Breast epithelium (tissue), 4 donors: Measurements from ENCODE around the gene SCAF8. TPM values are rescaled to one million over a fixed set of nuclear protein-coding genes. Genes with fewer than 3 reads are reported as not detected.
"Not testable (repeated sequence)": the region's sequence is repeated elsewhere in the genome, so short reads cannot be mapped to it uniquely, and the experiment has no call there.

ENCODE experiments used
- DNase-seq, 2 donors: peaks; one replicate each; pipeline ENCODE4 v3.0.0-alpha.2; 2019; ENCODE audit warnings: low spot score in 2 of 2
- H3K27ac ChIP-seq, 2 donors: fragments of 200-600 bp; sonication (generic) in 1 of 2; one replicate each; pipeline ENCODE4 v1.5.1; 2016 to 2019; ENCODE audit warnings: mild to moderate bottlenecking in 1 of 2
- H3K27me3 ChIP-seq, 2 donors: fragments of 200-600 bp; sonication (generic) in 1 of 2; one replicate each; pipeline versions ENCODE4 v1.5.1 to v1.6.0; 2017 to 2019; ENCODE audit warnings: control low read depth in 1 of 2, mild to moderate bottlenecking in 1 of 2
- H3K36me3 ChIP-seq: fragments of 200-600 bp; one replicate; pipeline ENCODE4 v1.5.1; 2019
- H3K4me1 ChIP-seq, 2 donors: fragments of 200-600 bp; sonication (generic); one replicate each; pipeline ENCODE4 v1.5.1; 2016 to 2019; ENCODE audit warnings: control low read depth in 1 of 2
- H3K4me3 ChIP-seq, 3 donors: fragments of 200-600 bp; sonication (generic); 1 replicate in 2 of 3; 2 replicates in 1 of 3; pipeline ENCODE4 v1.5.1; 2016 to 2019; ENCODE audit warnings: mild to moderate bottlenecking in 3 of 3, moderate library complexity in 2 of 3
- H3K9me3 ChIP-seq, 2 donors: fragments of 200-600 bp; sonication (generic) in 1 of 2; one replicate each; pipeline ENCODE4 v1.5.1; 2016 to 2019; ENCODE audit warnings: control low read depth in 1 of 2
- CTCF ChIP-seq, 3 donors: fragments of 450-650 bp; IDR thresholded peaks; one replicate each; pipeline ENCODE4 v1.5.1; 2016 to 2017; ENCODE audit warnings: antibody characterized with exemption in 3 of 3, mild to moderate bottlenecking in 3 of 3, moderate library complexity in 3 of 3
- POLR2A ChIP-seq: fragments of 450-650 bp; IDR thresholded peaks from one replicate; pipeline ENCODE4 v1.6.1; 2016; ENCODE audit warnings: antibody characterized with exemption, mild to moderate bottlenecking, moderate library complexity
- POLR2AphosphoS5 ChIP-seq, 3 donors: sonication (generic); formaldehyde crosslinking; IDR thresholded peaks; one replicate each; pipeline ENCODE4 v1.6.1; 2017; ENCODE audit warnings: antibody characterized with exemption in 3 of 3
- intact Hi-C: fragments of 100-400 bp; cut with DNase I; formaldehyde crosslinking; loops from one replicate; pipeline ENCODE4 v1.15.1; 2023; ENCODE audit warnings: low total_unique reads
- total RNA-seq, 3 donors: library from RNA; depleted of rRNA; stranded (reverse); fragments of >200 nt; gene quantifications; one replicate each; pipeline ENCODE4 v1.1.0, GENCODE V29; 2016

Gene SCAF8
- total RNA-seq, 3 donors from 2014 or later: 38.9 to 58.0 (median 41.0) TPM

- H3K9me3 ChIP-seq: no peaks in the 10 kb centered on the region
Measured at GRCh38 chr6:154805288-154805911, 72.2 kb downstream of the SCAF8 start.

GRCh38 chr6:154806804-154807203 is 73.6 kb downstream of the SCAF8 start:
- intact Hi-C loops: no loop called here
- H3K9me3 ChIP-seq: no peaks in the 10 kb centered on the region
- TF ChIP-seq POLR2AphosphoS5 (IDR thresholded peaks at IDR 0.05) (no peak), POLR2A (no peak), CTCF (IDR thresholded peaks at IDR 0.05) (no peak)
- no peak for DNase-seq
- H3K36me3 ChIP-seq: no peaks in the 10 kb centered on the region
- H3K27me3 ChIP-seq: no peaks in the 10 kb centered on the region
- no peak overlapping the region for H3K4me3 ChIP-seq
- H3K4me1 ChIP-seq: no peaks in the 10 kb centered on the region
- no peak overlapping the region for H3K27ac ChIP-seq

More at GRCh38 chr6:154805288-154805911, 72.2 kb downstream of the SCAF8 start:
- no peaks in the 10 kb centered on the region for H3K36me3 ChIP-seq
- TF ChIP-seq POLR2AphosphoS5 (IDR thresholded peaks at IDR 0.05) (no peak), CTCF (IDR thresholded peaks at IDR 0.05) (peak in 2 of 3 donors; percentile 35 to 37), POLR2A (no peak)
- H3K4me3 ChIP-seq: no peak overlapping the region
- no peak overlapping the region for H3K27ac ChIP-seq
- no peak for DNase-seq
- intact Hi-C loops: no loop called here
- H3K4me1 ChIP-seq: no peaks in the 10 kb centered on the region
- H3K27me3 ChIP-seq: no peaks in the 10 kb centered on the region

GRCh38 chr6:154811663-154812062 is 78.4 kb downstream of the SCAF8 start:
- H3K27me3 ChIP-seq, H3K9me3 ChIP-seq, H3K27ac ChIP-seq, intact Hi-C loops, H3K36me3 ChIP-seq, H3K4me3 ChIP-seq, H3K4me1 ChIP-seq, DNase-seq: not testable (repeated sequence)

- Histone ChIP-seq H3K27ac (no peak overlapping the region), H3K4me3 (no peak overlapping the region), H3K4me1 (no peaks in the 10 kb centered on the region), H3K36me3 (peaks cover 4% of the 10 kb centered on the region), H3K9me3 (no peaks in the 10 kb centered on the region), H3K27me3 (no peaks in the 10 kb centered on the region)
- no peak for TF ChIP-seq POLR2A
- no peak for TF ChIP-seq CTCF (IDR thresholded peaks at IDR 0.05)
- TF ChIP-seq POLR2AphosphoS5 (IDR thresholded peaks at IDR 0.05): no peak
- intact Hi-C loops: no loop called here
- DNase-seq: no peak
Measured at GRCh38 chr6:154814063-154814462, 80.8 kb downstream of the SCAF8 start.

- no peaks in the 10 kb centered on the region for H3K4me1 ChIP-seq
- H3K36me3 ChIP-seq: peaks cover 4% of the 10 kb centered on the region
- TF ChIP-seq POLR2AphosphoS5 (IDR thresholded peaks at IDR 0.05): no peak
- no peak for TF ChIP-seq CTCF (IDR thresholded peaks at IDR 0.05)
- TF ChIP-seq POLR2A: no peak
- no peak for DNase-seq
- peak overlapping the region in 1 of 2 donors; percentile 4 for H3K27ac ChIP-seq
- H3K4me3 ChIP-seq: no peak overlapping the region
- H3K9me3 ChIP-seq: no peaks in the 10 kb centered on the region
- intact Hi-C loops: no loop called here
- H3K27me3 ChIP-seq: no peaks in the 10 kb centered on the region
Measured at GRCh38 chr6:154815938-154816820, 83.0 kb downstream of the SCAF8 start.
